ENCODE data around the gene TMEM186. TPM values are rescaled to one million over a fixed set of nuclear protein-coding genes. Genes with fewer than 3 reads are reported as not detected.
"Not testable (repeated sequence)": the region's sequence is repeated elsewhere in the genome, so short reads cannot be mapped to it uniquely, and the experiment has no call there.

Gene TMEM186
- polyA plus RNA-seq, 1 of the 3 experiments (the other 2 are of a cell fraction) = 13.2 TPM

- over 99% methylated on average over 15 of the region's 15 CpGs for WGBS (ENCODE audit: low lambda C conversion rate)
- H3K9ac ChIP-seq; H3K36me3 ChIP-seq (replicated peaks in 1 of 2; ENCODE audit: control insufficient read depth in 1 of 2, insufficient read depth in 2 of 2, low read length in 1 of 2); H3F3A ChIP-seq (replicated peaks; ENCODE audit: insufficient read depth); CTCF ChIA-PET; H3K27ac ChIP-seq (ENCODE audit: low read depth in 2 of 2, low read length in 1 of 2); H3K4me3 ChIP-seq (ENCODE audit: low read depth in 2 of 2, low read length in 1 of 2); H3K27me3 ChIP-seq (ENCODE audit: insufficient read depth); DNase-seq; POLR2A ChIA-PET; H3K4me2 ChIP-seq; H3K4me1 ChIP-seq (ENCODE audit: control insufficient read depth in 1 of 2, insufficient read depth in 2 of 2, low read depth in 1 of 2, low read length in 1 of 2); H3K9me3 ChIP-seq; H2AFZ ChIP-seq (ENCODE audit: low read depth); H3K9me2 ChIP-seq: not testable (repeated sequence)
- Histone ChIP-seq H4K20me1 (ENCODE audit: insufficient read depth) (peaks cover 38% of the 10 kb centered on the region), H3K79me2 (ENCODE audit: insufficient read depth) (peaks cover 55% of the 10 kb centered on the region)
These were observed 40.2 kb upstream of the TMEM186 start for GRCh38 chr16:8837594-8837993.

GRCh38 chr16:8836797-8837196 lies 39.4 kb upstream of the TMEM186 start:
- H3K9me2 ChIP-seq; H3K27me3 ChIP-seq (ENCODE audit: insufficient read depth); H3K4me2 ChIP-seq; H3K9me3 ChIP-seq; H3K9ac ChIP-seq; H2AFZ ChIP-seq (ENCODE audit: low read depth); H3K27ac ChIP-seq (ENCODE audit: low read depth in 2 of 2, low read length in 1 of 2); CTCF ChIA-PET; H3K4me1 ChIP-seq (ENCODE audit: control insufficient read depth in 1 of 2, insufficient read depth in 2 of 2, low read depth in 1 of 2, low read length in 1 of 2); H3F3A ChIP-seq (replicated peaks; ENCODE audit: insufficient read depth); H3K4me3 ChIP-seq (ENCODE audit: low read depth in 2 of 2, low read length in 1 of 2); POLR2A ChIA-PET; DNase-seq: not testable (repeated sequence)
- H3K79me2 ChIP-seq (ENCODE audit: insufficient read depth) = peaks cover 63% of the 10 kb centered on the region
- H4K20me1 ChIP-seq (ENCODE audit: insufficient read depth) = peaks cover 43% of the 10 kb centered on the region
- 98% methylated on average over 7 of the region's 7 CpGs for WGBS (ENCODE audit: low lambda C conversion rate)
- H3K36me3 ChIP-seq (replicated peaks in 1 of 2; ENCODE audit: control insufficient read depth in 1 of 2, insufficient read depth in 2 of 2, low read length in 1 of 2) = peaks cover 9 to 11% of the 10 kb centered on the region in 2 experiments

- DNase-seq = no peak
- Histone ChIP-seq H3K9me3 (no peaks in the 10 kb centered on the region), H4K20me1 (ENCODE audit: insufficient read depth) (peaks cover 43% of the 10 kb centered on the region; the same call in 1 of the 2 replicates), H2AFZ (ENCODE audit: low read depth) (no peak overlapping the region), H3K9me2 (no peaks in the 10 kb centered on the region), H3K4me3 (ENCODE audit: low read depth in 2 of 2, low read length in 1 of 2) (no peak overlapping the region), H3K79me2 (ENCODE audit: insufficient read depth) (peaks cover 62% of the 10 kb centered on the region), H3K27me3 (ENCODE audit: insufficient read depth) (no peaks in the 10 kb centered on the region), H3K4me1 (ENCODE audit: control insufficient read depth in 1 of 2, insufficient read depth in 2 of 2, low read depth in 1 of 2, low read length in 1 of 2) (peaks cover 0 to 2% of the 10 kb centered on the region in 2 experiments; a peak in 2 of 4 replicates), H3K27ac (ENCODE audit: low read depth in 2 of 2, low read length in 1 of 2) (no peak overlapping the region), H3K36me3 (replicated peaks in 1 of 2; ENCODE audit: control insufficient read depth in 1 of 2, insufficient read depth in 2 of 2, low read length in 1 of 2) (peaks cover 37 to 42% of the 10 kb centered on the region in 2 experiments), H3K9ac (no peak overlapping the region), H3F3A (replicated peaks; ENCODE audit: insufficient read depth) (no peaks in the 10 kb centered on the region), H3K4me2 (no peak overlapping the region)
- CTCF ChIA-PET = no interaction called here
- 84% methylated on average over 16 of the region's 16 CpGs for WGBS (ENCODE audit: low lambda C conversion rate)
- TF ChIP-seq FOXJ3 (CRISPR knock-in tag; IDR thresholded peaks at IDR 0.05) = no peak
- TF ChIP-seq ELF1 (IDR thresholded peaks at IDR 0.05) = no peak
- no peak for TF ChIP-seq SIN3A (IDR thresholded peaks at IDR 0.05; ENCODE audit: borderline replicate concordance, low read depth, low read length)
- no peak for TF ChIP-seq RAD21 (IDR thresholded peaks at IDR 0.05; ENCODE audit: low read length)
- no peak for TF ChIP-seq NRF1 (IDR thresholded peaks at IDR 0.05; ENCODE audit: low read depth, low read length)
- TF ChIP-seq TCF12 (IDR thresholded peaks at IDR 0.05) = no peak
- no peak for TF ChIP-seq FOSL2 (IDR thresholded peaks at IDR 0.05; ENCODE audit: borderline replicate concordance, low read depth)
- TF ChIP-seq RFX5 (IDR thresholded peaks at IDR 0.05; ENCODE audit: low read length) = no peak
- no peak for TF ChIP-seq EZH2phosphoT487 (IDR thresholded peaks at IDR 0.05; ENCODE audit: borderline replicate concordance, low read depth)
- no peak for TF ChIP-seq YY1 (IDR thresholded peaks at IDR 0.05; ENCODE audit: low read depth)
- TF ChIP-seq USF1 (IDR thresholded peaks at IDR 0.05; ENCODE audit: borderline replicate concordance, low read depth) = no peak
- TF ChIP-seq GABPA (IDR thresholded peaks at IDR 0.05; ENCODE audit: low read depth) = no peak
- TF ChIP-seq USF2 (IDR thresholded peaks at IDR 0.05; ENCODE audit: borderline replicate concordance, low read depth, low read length) = no peak
- TF ChIP-seq FOXM1 (IDR thresholded peaks at IDR 0.05; ENCODE audit: low read depth) = no peak
- TF ChIP-seq IRF3 (IDR thresholded peaks at IDR 0.05; ENCODE audit: low read depth, low read length) = no peak
- TF ChIP-seq TEAD4 (IDR thresholded peaks at IDR 0.05; ENCODE audit: borderline replicate concordance, insufficient read depth) = no peak
- POLR2A ChIA-PET = no interaction called here
These were observed 35.3 kb upstream of the TMEM186 start for GRCh38 chr16:8832717-8833105.
